Testis (tissue), 2 donors: ENCODE data around the gene RBKS.

Source experiments
- POLR2A ChIP-seq: fragments of 450-650 bp; IDR thresholded peaks from one replicate; pipeline ENCODE4 v1.6.1; 2017; ENCODE audit warnings: antibody characterized with exemption, mild to moderate bottlenecking, moderate library complexity
- TF ChIP-seq, protein P1 (sequence below), 3 experiments: fragments of 450-650 bp in 2 of 3; fragments of 200-600 bp in 1 of 3; sonication (generic) in 1 of 3; IDR thresholded peaks; one replicate each; pipeline ENCODE4 v1.5.1; 2016 to 2019; ENCODE audit warnings: antibody characterized with exemption in 3 of 3, mild to moderate bottlenecking in 2 of 3, moderate library complexity in 1 of 3

DNA sequence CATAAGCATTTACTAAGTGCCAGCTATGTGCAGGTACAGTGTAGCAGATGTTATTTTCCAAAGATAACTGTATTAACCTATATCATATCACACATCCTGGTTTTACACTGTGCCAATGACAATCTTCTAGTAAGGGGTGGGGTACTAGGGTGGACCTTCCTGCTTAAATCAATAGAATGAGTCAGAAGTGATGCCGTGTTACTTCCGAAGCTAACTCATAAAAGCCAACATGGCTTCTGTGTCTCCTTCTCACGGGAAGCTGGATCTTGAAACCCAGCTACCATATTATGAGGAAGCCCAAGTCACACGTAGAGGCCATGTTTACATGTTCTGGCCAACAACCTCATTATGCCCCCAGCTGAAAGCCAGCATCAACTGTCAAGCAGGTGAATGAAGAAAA lies 59.5 kb downstream of the RBKS start:
- TF ChIP-seq, protein P1, sequence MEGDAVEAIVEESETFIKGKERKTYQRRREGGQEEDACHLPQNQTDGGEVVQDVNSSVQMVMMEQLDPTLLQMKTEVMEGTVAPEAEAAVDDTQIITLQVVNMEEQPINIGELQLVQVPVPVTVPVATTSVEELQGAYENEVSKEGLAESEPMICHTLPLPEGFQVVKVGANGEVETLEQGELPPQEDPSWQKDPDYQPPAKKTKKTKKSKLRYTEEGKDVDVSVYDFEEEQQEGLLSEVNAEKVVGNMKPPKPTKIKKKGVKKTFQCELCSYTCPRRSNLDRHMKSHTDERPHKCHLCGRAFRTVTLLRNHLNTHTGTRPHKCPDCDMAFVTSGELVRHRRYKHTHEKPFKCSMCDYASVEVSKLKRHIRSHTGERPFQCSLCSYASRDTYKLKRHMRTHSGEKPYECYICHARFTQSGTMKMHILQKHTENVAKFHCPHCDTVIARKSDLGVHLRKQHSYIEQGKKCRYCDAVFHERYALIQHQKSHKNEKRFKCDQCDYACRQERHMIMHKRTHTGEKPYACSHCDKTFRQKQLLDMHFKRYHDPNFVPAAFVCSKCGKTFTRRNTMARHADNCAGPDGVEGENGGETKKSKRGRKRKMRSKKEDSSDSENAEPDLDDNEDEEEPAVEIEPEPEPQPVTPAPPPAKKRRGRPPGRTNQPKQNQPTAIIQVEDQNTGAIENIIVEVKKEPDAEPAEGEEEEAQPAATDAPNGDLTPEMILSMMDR (IDR thresholded peaks at IDR 0.05), result no peak
- TF ChIP-seq POLR2A, result no peak
